HepG2 (cell line): ENCODE measurements around the gene KIF6. TPM values are rescaled to one million over a fixed set of nuclear protein-coding genes. Genes with fewer than 3 reads are reported as not detected.

Source experiments
- ATAC-seq: fragments of 200-7000 bp; cut with Tn5 transposase; 3 replicates; pipeline ENCODE4 v1.9.1; 2020; ENCODE audit warnings: mild to moderate bottlenecking, moderate library complexity
- BruUV-seq: library from RNA; stranded (reverse); fragments of 400-500 nt; replicated peaks from 2 replicates; lab custom pipeline; 2021; lab: Mats Ljungman, UMichigan
- CTCF ChIA-PET: fragments of 300-600 bp; formaldehyde crosslinking; extraction: SDS; loops from one replicate; lab custom pipeline; 2021; ENCODE audit warnings: low total read pairs, inconsistent platforms, low intra/inter-chr PET ratio; lab: Yijun Ruan, JAX
- POLR2A ChIA-PET: fragments of 350-600 bp; sonication (Branson Sonifier 250); formaldehyde crosslinking; loops from one replicate; lab custom pipeline; 2020; ENCODE audit warnings: antibody characterized with exemption, inconsistent platforms; lab: Yijun Ruan, JAX
- DNase-seq: peaks from one replicate; pipeline ENCODE4 v3.0.0-alpha.2; 2015; ENCODE audit warnings: low spot score
- FAIRE-seq: peaks from 3 replicates; lab custom pipeline; 2011; peaks lifted over from hg19 to GRCh38; lab: Jason Lieb, UNC
- H2AFZ ChIP-seq: one replicate; pipeline ENCODE4 v1.6.1; 2011; ENCODE audit warnings: low read length, inconsistent platforms
- H3K27ac ChIP-seq: fragments of 300-600 bp; 3 replicates; pipeline ENCODE4 v1.8.0; 2011; ENCODE audit warnings: mixed run types, mild to moderate bottlenecking, mixed read lengths, low read length, inconsistent platforms; ENCODE audit not compliant: insufficient read depth; ENCODE audit errors: extremely low read length
- H3K27me3 ChIP-seq, 2 experiments: fragments of 200-600 bp in 1 of 2; 2 replicates in 1 of 2; 3 replicates in 1 of 2; pipeline versions ENCODE4 v1.6.0 to v1.8.0; 2011; ENCODE audit warnings: low read length in 2 of 2, mild to moderate bottlenecking in 2 of 2, moderate library complexity in 2 of 2, inconsistent platforms in 1 of 2; ENCODE audit not compliant: insufficient read depth in 2 of 2, control insufficient read depth in 1 of 2
- H3K36me3 ChIP-seq, 2 experiments: fragments of 200-600 bp in 1 of 2; replicated peaks in 1 of 2; 2 replicates in 1 of 2; 3 replicates in 1 of 2; pipeline versions ENCODE4 v1.5.1 to v1.8.0; 2011; ENCODE audit warnings: low read length in 2 of 2, inconsistent platforms in 1 of 2; ENCODE audit not compliant: insufficient read depth in 2 of 2, control insufficient read depth in 1 of 2
- H3K4me1 ChIP-seq: 2 replicates; pipeline ENCODE4 v1.5.1; 2012; ENCODE audit warnings: low read length, inconsistent platforms; ENCODE audit not compliant: insufficient read depth
- H3K4me2 ChIP-seq: 2 replicates; pipeline ENCODE4 v1.6.0; 2011; ENCODE audit warnings: low read depth, low read length, inconsistent platforms
- H3K4me3 ChIP-seq, 3 experiments: fragments of 200-600 bp in 1 of 3; sonication (generic), shearing (Covaris generic) in 1 of 3; replicated peaks in 1 of 3; 2 replicates each; pipeline ENCODE4 v1.5.1; 2011 to 2016; ENCODE audit warnings: low read length in 3 of 3, inconsistent platforms in 2 of 3, low read depth in 2 of 3, mild to moderate bottlenecking in 2 of 3, control low read depth in 1 of 3, mixed read lengths in 1 of 3; ENCODE audit not compliant: insufficient read depth in 1 of 3
- H3K79me2 ChIP-seq: one replicate; pipeline ENCODE4 v1.6.1; 2011; ENCODE audit warnings: low read length, inconsistent platforms; ENCODE audit not compliant: insufficient read depth
- H3K9ac ChIP-seq: 2 replicates; pipeline ENCODE4 v1.6.0; 2011; ENCODE audit warnings: mild to moderate bottlenecking, low read depth, low read length, inconsistent platforms; ENCODE audit not compliant: insufficient read depth
- H3K9me3 ChIP-seq: 2 replicates; pipeline ENCODE4 v1.5.1; 2012; ENCODE audit warnings: mild to moderate bottlenecking, low read length
- H4K20me1 ChIP-seq: 2 replicates; pipeline ENCODE4 v1.6.0; 2011; ENCODE audit warnings: inconsistent platforms, mild to moderate bottlenecking, low read length, moderate library complexity; ENCODE audit not compliant: insufficient read depth
- GABPB1 ChIP-seq: IDR thresholded peaks from 2 replicates; pipeline ENCODE4 v1.6.1; 2016; ENCODE audit warnings: mild to moderate bottlenecking, missing genetic modification reagents, moderate library complexity, missing compliant biosample characterization
- KAT8 ChIP-seq: IDR thresholded peaks from 2 replicates; pipeline ENCODE4 v1.6.1; 2016; ENCODE audit warnings: missing genetic modification reagents, missing compliant biosample characterization
- NFE2 ChIP-seq: sonication (generic); formaldehyde crosslinking; IDR thresholded peaks from 2 replicates; pipeline ENCODE4 v1.4.0; 2020; ENCODE audit warnings: missing genetic modification reagents
- NR2F1 ChIP-seq, 2 experiments: fragments of 450-650 bp in 1 of 2; formaldehyde crosslinking in 1 of 2; IDR thresholded peaks; 2 replicates each; pipeline versions ENCODE4 v1.5.0 to v1.6.1; 2016 to 2020; ENCODE audit warnings: mild to moderate bottlenecking in 1 of 2, missing compliant biosample characterization in 1 of 2, missing genetic modification reagents in 1 of 2, moderate library complexity in 1 of 2
- POGZ ChIP-seq: sonication (generic); formaldehyde crosslinking; IDR thresholded peaks from 2 replicates; pipeline ENCODE4 v1.4.0; 2020; ENCODE audit warnings: mild to moderate bottlenecking, missing genetic modification reagents
- SRY ChIP-seq: sonication (generic); formaldehyde crosslinking; IDR thresholded peaks from 2 replicates; pipeline ENCODE4 v1.8.0; 2022; ENCODE audit warnings: mild to moderate bottlenecking, missing genetic modification reagents
- U2AF1 ChIP-seq: fragments of 200-400 bp; formaldehyde crosslinking; optimal IDR thresholded peaks from 2 replicates; pipeline ENCODE3; 2017; ENCODE audit warnings: mild to moderate bottlenecking, low read depth, low read length
- ZNF17 ChIP-seq: sonication (generic); formaldehyde crosslinking; IDR thresholded peaks from 2 replicates; pipeline ENCODE4 v1.5.0; 2020; ENCODE audit warnings: mild to moderate bottlenecking, missing genetic modification reagents
- ZNF317 ChIP-seq: sonication (generic); formaldehyde crosslinking; IDR thresholded peaks from 2 replicates; pipeline ENCODE4 v1.5.0; 2020; ENCODE audit warnings: mild to moderate bottlenecking, missing genetic modification reagents
- WGBS: methylation state at CpG from one replicate; pipeline ENCODE4 v1.1.6; 2017; ENCODE audit warnings: low lambda C conversion rate; 5-methylcytosine and 5-hydroxymethylcytosine counted together
- in situ Hi-C: cut with HindIII; loops from 2 replicates; pipeline ENCODE4 v1.10.0; 2017; ENCODE audit warnings: low pct_unique_long_range_greater_than_20kb; ENCODE audit not compliant: extremely low pct_ligation_motif_present
- intact Hi-C: fragments of 100-400 bp; cut with micrococcal nuclease; formaldehyde crosslinking; loops from one replicate; pipeline ENCODE4 v1.10.0; 2022; ENCODE audit not compliant: unreplicated experiment
- polyA plus RNA-seq, 8 experiments: library from polyadenylated mRNA; depleted of rRNA in 3 of 8; stranded (reverse) in 7 of 8; unstranded in 1 of 8; fragments of >200 nt; fragmentation: Illumina TruSeq in 4 of 8; extraction: Trizol in 4 of 8; gene quantifications; 2 replicates each; pipeline versions ENCODE4 v1.2.1 to v1.2.3, GENCODE V29; 2011 to 2016; ENCODE audit warnings: low read depth in 4 of 8, missing spikeins in 1 of 8, mixed read lengths in 1 of 8; ENCODE audit not compliant: insufficient read depth in 1 of 8
- total RNA-seq, 5 experiments: library from RNA; depleted of rRNA; stranded (reverse); fragments of >200 nt; fragmentation: Illumina TruSeq; extraction: Trizol; gene quantifications; 2 replicates each; pipeline ENCODE4 v1.2.3, GENCODE V29; 2016; ENCODE audit warnings: low read depth in 1 of 5
- TF ChIP-seq, protein P1 (sequence below): sonication (generic); formaldehyde crosslinking; IDR thresholded peaks from 2 replicates; pipeline ENCODE4 v1.4.0; 2020; ENCODE audit warnings: mild to moderate bottlenecking, missing genetic modification reagents
- TF ChIP-seq, protein P2 (sequence below), 2 experiments: fragments of 450-650 bp in 1 of 2; sonication (generic) in 1 of 2; formaldehyde crosslinking in 1 of 2; IDR thresholded peaks; 2 replicates each; pipeline versions ENCODE4 v1.6.1 to v1.8.0; 2016 to 2022; ENCODE audit warnings: antibody characterized with exemption in 1 of 2, mild to moderate bottlenecking in 1 of 2, missing genetic modification reagents in 1 of 2

The KIF6 gene
- total and polyA plus RNA-seq, 2 of the 13 experiments (the other 11 are each of a cell fraction or from before 2014, with no cell fraction given): 0.04 to 0.27 TPM

DNA sequence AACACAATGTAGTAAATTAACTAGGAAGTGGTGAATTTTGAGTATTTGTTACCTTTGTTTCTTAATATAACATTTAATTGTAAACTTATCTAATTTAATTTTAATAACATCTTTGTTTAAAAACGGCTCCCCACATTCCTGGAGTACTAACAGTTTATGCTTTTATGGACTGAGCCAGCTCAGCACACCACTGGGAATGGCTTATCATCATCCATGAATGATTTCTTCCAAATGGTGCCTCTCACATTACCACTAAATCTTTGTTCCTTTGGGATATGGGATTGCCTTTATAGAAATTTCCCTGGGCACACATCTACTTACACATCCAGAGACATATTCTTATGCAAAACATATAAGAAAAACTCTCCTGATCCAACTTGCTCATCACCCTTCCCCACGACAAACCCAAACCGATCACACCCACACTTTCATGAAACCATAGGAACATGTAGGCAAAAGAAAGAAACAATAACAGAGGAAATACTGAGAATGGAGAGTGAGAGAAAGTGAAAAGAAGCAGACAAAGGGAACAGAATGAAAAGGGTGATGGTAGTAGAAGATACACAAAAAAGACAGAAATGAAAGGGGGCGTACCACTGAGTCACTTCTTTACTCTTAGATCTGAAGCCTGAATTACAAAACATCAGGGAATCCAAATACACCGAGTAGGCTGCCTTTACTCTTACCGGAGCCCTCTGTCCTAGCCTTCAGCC lies 344.2 kb downstream of the KIF6 start:
- Histone ChIP-seq H2AFZ (no peak overlapping the region), H3K27me3 (no peaks in the 10 kb centered on the region), H3K36me3 (no peaks in the 10 kb centered on the region), H4K20me1 (no peaks in the 10 kb centered on the region), H3K4me1 (no peaks in the 10 kb centered on the region), H3K9me3 (no peaks in the 10 kb centered on the region), H3K4me2 (no peak overlapping the region), H3K4me3 (no peak overlapping the region), H3K9ac (no peak overlapping the region), H3K27ac (no peak overlapping the region), H3K79me2 (no peaks in the 10 kb centered on the region)
- intact Hi-C loops (no loop called here), in situ Hi-C loops (no loop called here)
- WGBS: 37% methylated on average over 6 of the region's 6 CpGs
- no TSS peak for BruUV-seq
- ChIA-PET CTCF (no interaction called here), POLR2A (no interaction called here)
- no peak for DNase-seq
- no peak for ATAC-seq
- FAIRE-seq: no peak
- no peak for TF ChIP-seq ZNF17 (CRISPR knock-in tag)
- TF ChIP-seq GABPB1 (CRISPR knock-in tag): no peak
- TF ChIP-seq, protein P1, sequence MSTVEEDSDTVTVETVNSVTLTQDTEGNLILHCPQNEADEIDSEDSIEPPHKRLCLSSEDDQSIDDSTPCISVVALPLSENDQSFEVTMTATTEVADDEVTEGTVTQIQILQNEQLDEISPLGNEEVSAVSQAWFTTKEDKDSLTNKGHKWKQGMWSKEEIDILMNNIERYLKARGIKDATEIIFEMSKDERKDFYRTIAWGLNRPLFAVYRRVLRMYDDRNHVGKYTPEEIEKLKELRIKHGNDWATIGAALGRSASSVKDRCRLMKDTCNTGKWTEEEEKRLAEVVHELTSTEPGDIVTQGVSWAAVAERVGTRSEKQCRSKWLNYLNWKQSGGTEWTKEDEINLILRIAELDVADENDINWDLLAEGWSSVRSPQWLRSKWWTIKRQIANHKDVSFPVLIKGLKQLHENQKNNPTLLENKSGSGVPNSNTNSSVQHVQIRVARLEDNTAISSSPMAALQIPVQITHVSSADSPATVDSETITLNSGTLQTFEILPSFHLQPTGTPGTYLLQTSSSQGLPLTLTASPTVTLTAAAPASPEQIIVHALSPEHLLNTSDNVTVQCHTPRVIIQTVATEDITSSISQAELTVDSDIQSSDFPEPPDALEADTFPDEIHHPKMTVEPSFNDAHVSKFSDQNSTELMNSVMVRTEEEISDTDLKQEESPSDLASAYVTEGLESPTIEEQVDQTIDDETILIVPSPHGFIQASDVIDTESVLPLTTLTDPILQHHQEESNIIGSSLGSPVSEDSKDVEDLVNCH (CRISPR knock-in tag): no peak
- no peak for TF ChIP-seq NR2F1 (CRISPR knock-in tag; IDR thresholded peaks at IDR 0.05)
- TF ChIP-seq, protein P2, sequence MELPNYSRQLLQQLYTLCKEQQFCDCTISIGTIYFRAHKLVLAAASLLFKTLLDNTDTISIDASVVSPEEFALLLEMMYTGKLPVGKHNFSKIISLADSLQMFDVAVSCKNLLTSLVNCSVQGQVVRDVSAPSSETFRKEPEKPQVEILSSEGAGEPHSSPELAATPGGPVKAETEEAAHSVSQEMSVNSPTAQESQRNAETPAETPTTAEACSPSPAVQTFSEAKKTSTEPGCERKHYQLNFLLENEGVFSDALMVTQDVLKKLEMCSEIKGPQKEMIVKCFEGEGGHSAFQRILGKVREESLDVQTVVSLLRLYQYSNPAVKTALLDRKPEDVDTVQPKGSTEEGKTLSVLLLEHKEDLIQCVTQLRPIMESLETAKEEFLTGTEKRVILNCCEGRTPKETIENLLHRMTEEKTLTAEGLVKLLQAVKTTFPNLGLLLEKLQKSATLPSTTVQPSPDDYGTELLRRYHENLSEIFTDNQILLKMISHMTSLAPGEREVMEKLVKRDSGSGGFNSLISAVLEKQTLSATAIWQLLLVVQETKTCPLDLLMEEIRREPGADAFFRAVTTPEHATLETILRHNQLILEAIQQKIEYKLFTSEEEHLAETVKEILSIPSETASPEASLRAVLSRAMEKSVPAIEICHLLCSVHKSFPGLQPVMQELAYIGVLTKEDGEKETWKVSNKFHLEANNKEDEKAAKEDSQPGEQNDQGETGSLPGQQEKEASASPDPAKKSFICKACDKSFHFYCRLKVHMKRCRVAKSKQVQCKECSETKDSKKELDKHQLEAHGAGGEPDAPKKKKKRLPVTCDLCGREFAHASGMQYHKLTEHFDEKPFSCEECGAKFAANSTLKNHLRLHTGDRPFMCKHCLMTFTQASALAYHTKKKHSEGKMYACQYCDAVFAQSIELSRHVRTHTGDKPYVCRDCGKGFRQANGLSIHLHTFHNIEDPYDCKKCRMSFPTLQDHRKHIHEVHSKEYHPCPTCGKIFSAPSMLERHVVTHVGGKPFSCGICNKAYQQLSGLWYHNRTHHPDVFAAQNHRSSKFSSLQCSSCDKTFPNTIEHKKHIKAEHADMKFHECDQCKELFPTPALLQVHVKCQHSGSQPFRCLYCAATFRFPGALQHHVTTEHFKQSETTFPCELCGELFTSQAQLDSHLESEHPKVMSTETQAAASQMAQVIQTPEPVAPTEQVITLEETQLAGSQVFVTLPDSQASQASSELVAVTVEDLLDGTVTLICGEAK (IDR thresholded peaks at IDR 0.05): no peak
- TF ChIP-seq, protein P2 (CRISPR knock-in tag; IDR thresholded peaks at IDR 0.05): no peak
- TF ChIP-seq KAT8 (CRISPR knock-in tag): no peak
- no peak for TF ChIP-seq U2AF1
- TF ChIP-seq SRY (CRISPR knock-in tag): no peak
- TF ChIP-seq ZNF317 (CRISPR knock-in tag): no peak
- no peak for TF ChIP-seq POGZ (CRISPR knock-in tag)
- TF ChIP-seq NFE2 (CRISPR knock-in tag): no peak
